HG03159 (cell line): ENCODE data around the gene BICC1.

Experiments used
- ATAC-seq: cut with Tn5 transposase; IDR thresholded peaks from one replicate; pipeline ENCODE4 v1.9.1; 2021; ENCODE audit warnings: mild to moderate bottlenecking, moderate library complexity; ENCODE audit not compliant: unreplicated experiment

BICC1 gene, protein sequence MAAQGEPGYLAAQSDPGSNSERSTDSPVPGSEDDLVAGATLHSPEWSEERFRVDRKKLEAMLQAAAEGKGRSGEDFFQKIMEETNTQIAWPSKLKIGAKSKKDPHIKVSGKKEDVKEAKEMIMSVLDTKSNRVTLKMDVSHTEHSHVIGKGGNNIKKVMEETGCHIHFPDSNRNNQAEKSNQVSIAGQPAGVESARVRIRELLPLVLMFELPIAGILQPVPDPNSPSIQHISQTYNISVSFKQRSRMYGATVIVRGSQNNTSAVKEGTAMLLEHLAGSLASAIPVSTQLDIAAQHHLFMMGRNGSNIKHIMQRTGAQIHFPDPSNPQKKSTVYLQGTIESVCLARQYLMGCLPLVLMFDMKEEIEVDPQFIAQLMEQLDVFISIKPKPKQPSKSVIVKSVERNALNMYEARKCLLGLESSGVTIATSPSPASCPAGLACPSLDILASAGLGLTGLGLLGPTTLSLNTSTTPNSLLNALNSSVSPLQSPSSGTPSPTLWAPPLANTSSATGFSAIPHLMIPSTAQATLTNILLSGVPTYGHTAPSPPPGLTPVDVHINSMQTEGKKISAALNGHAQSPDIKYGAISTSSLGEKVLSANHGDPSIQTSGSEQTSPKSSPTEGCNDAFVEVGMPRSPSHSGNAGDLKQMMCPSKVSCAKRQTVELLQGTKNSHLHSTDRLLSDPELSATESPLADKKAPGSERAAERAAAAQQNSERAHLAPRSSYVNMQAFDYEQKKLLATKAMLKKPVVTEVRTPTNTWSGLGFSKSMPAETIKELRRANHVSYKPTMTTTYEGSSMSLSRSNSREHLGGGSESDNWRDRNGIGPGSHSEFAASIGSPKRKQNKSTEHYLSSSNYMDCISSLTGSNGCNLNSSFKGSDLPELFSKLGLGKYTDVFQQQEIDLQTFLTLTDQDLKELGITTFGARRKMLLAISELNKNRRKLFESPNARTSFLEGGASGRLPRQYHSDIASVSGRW

DNA sequence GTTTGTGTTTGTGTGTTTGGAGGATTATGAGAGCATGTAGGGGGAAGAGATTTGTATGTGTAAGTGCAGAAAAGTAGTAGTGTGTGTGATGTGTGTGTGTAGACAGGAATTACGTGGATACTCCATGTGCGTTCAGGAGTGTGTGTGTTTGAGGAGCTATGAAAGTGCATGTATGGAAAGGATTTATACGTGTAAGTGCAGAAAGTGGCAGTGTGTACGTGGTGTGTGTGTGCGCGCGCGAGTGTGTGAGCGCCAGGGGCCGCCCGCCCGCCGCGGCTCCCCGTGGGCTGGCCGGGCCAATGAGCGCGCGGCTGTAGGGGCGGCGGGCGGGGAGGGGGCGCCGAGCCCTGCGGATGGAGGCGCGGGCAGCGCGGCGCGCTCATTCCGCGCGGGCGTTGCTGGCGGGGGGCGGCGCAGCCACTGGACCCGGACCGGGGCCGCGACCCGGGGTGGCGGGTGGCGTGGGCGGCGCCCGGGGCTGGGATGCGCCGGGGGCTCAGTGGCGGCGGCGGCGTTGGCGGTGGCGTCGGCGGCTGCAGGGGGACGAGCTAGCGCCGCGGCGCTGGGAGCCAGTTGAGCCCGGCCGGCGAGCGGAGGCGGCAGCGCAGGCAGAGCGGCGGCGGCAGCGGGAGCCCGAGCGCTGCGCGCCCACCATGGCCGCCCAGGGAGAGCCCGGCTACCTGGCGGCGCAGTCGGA is at the start of gene BICC1:
TSS of gene BICC1 (plus strand) at position 382 of the 697 bp plus-strand sequence. CDS start at position 654, 272 bp downstream.
- ATAC-seq = peak; percentile 42

GRCh38 chr10:58464956-58465355 is 47.7 kb upstream of the BICC1 start:
- ATAC-seq = no peak

- no peak for ATAC-seq
Measured at GRCh38 chr10:58465629-58466028, 47.0 kb upstream of the BICC1 start.

DNA sequence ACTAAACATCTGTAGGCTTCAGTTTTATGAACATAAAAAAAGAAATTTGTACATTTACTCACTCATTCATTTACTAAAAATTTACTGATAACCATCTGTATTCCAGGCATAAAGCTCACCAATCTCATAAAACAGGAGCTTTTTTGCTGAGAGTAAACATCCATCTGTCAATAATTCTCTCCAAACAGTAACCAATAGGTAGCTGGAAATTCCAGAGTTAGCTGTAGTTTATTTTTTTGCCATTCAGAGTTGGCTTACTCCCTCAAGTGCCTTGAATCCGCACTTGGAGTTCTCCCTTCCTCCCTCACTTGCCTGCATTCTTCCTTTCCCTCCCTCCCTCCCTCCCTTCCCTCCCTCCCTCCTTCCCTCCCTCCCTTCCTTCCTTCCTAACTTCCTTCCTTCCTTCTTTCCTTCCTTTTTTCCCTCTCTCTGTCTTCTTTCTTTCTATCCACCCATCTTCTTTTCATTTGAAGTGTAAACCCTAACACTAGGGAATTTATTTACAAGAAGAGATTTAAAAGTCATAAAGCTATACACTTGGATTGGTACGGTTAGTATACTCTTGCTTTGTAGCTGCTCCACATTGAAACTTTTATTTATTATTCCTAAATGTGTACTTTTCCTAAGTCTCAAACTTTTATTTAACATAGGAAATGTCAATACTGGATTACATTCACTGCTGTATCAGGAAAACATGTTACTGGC is 44.6 kb upstream of the BICC1 start:
- ATAC-seq = no peak

- ATAC-seq = no peak
Measured at GRCh38 chr10:58473976-58474375, 38.7 kb upstream of the BICC1 start.

- ATAC-seq = no peak
Measured at GRCh38 chr10:58475322-58476277, 37.1 kb upstream of the BICC1 start.

DNA sequence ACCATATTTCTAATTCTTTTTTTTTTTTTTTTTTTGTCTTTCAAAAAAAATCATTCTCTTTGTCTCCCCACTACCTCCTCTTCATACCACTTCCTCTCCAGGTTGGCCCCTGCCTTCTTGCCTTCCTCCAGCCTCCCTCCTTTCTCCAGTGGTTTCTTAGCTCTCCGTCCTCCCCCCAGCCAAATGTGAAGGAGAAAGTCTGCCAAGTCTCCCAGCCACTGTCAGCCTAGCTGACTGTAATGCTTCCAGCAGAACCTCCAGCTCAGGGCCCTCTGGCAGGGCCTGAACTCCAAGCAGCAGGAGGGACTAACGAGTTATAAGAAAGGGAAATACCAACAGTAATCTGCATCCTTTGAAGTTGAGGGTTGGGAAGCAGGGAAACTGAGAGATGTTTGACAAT is 35.5 kb upstream of the BICC1 start:
- no peak for ATAC-seq

DNA sequence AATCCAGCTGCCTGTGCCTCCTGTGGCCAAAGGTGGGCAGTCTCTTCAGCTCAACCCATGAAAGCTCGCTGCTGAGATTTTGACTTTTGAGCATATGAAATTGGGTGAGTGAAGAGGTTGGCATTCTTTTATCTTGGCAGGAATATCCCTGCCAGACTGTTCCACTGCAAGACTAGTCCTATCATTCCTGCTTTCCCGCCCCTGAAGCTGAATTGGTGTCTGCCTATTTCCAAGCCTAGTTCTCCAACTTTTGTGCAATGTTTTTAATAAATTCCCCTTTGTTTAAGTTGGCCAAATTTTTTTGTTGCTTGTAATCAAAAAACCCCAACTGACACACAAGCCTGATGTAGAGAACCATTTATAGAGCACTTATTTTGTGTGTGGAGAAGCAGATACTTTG is 34.8 kb upstream of the BICC1 start:
- no peak for ATAC-seq

DNA sequence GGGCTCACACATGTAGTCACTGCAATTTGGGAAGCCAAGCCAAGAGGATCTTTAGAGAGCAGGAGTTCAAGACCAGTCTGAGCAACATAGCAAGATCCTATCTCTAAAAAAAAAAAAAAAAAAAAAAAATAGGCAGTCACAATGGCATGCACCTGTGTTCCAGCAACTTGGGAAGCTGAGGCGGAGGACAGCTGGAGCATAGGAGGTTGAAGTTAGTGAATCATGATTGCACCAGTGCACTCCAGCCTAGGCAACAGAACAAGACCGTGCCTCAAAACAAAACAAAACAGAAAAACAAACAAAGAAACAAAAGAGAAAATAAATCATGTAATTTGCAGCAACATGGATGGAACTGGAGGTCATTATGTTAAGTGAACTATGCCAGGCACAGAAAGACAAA is 33.6 kb upstream of the BICC1 start:
- ATAC-seq = no peak

DNA sequence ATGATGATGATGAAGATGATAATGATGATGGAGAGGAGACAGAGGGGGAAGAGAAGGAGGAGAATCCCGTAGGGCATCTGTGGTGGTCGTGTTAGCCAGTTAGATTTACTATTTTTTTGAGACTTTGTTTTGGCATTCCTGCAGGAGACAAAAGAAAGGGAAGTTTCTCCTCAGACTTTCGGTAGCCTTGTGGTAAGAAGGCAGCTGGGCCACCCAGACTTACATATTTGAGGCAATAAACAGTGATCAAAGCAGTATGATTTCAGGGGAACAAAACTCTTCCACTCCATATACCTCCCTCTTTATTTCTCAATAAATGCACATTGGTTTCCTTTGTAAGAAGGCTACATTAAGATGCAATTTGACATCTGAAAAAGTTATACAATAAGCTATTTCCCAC is 32.4 kb upstream of the BICC1 start:
- ATAC-seq = no peak

- ATAC-seq = no peak
Measured at GRCh38 chr10:58481569-58482109, 31.0 kb upstream of the BICC1 start.

GRCh38 chr10:58486821-58487220 is 25.9 kb upstream of the BICC1 start:
- no peak for ATAC-seq

GRCh38 chr10:58488921-58489320 is 23.8 kb upstream of the BICC1 start:
- no peak for ATAC-seq

DNA sequence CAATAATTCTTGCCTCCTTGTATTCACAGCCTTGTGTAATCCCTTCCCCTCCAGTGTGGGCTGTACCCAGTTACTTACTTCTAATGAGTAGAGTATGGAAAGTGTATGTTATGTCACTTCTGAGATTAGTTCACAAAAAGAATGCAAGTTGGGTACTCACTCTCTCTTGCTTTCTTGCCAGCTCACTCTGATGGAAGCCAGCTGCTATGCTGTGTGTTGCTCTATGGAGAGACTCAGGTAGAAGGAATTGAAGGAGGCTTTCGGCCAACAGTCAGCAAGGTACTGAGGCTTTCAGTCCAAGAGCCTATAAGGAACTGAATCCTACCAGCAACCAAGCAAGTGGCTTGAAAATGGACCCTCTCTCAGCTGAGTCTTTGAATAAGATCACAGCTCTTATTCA is 9.7 kb upstream of the BICC1 start:
- no peak for ATAC-seq

- no peak for ATAC-seq
Measured at GRCh38 chr10:58508316-58508715, 4.4 kb upstream of the BICC1 start.

DNA sequence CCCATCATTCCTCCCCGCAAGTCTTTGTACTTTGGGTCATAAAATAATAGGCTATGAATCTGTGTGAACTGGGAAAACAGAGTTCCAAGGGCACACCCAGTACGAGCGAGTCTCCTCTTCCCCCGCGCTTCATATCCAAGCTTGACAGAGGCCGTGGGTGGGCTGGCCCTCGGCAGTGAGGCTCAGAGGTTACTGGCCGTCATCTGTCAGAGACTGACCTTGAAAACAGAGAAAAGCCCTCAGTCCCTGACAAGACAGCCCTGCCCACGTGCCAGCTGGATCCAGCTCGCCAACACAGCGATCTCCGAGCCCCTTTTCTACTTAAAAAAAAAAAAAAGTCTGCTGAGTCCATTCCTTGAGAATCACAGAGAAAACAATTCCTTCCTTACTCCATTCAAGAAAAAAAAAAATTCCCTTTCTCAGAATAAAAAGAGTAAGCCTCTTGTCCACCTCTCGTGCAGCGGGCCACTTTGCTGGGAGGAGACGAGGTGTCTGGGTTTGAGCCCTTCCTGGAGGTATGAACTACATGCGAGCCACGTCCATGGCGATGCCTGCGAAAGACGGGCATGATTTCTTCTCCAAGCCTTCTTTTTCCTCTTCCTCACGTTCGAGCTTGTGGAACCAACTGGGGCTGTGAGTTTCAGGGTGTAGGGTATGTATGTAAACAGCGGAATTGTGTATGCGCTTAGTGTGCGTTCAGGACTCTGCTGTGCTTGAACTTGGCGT is 744 bp upstream of the BICC1 start:
- no peak for ATAC-seq

DNA sequence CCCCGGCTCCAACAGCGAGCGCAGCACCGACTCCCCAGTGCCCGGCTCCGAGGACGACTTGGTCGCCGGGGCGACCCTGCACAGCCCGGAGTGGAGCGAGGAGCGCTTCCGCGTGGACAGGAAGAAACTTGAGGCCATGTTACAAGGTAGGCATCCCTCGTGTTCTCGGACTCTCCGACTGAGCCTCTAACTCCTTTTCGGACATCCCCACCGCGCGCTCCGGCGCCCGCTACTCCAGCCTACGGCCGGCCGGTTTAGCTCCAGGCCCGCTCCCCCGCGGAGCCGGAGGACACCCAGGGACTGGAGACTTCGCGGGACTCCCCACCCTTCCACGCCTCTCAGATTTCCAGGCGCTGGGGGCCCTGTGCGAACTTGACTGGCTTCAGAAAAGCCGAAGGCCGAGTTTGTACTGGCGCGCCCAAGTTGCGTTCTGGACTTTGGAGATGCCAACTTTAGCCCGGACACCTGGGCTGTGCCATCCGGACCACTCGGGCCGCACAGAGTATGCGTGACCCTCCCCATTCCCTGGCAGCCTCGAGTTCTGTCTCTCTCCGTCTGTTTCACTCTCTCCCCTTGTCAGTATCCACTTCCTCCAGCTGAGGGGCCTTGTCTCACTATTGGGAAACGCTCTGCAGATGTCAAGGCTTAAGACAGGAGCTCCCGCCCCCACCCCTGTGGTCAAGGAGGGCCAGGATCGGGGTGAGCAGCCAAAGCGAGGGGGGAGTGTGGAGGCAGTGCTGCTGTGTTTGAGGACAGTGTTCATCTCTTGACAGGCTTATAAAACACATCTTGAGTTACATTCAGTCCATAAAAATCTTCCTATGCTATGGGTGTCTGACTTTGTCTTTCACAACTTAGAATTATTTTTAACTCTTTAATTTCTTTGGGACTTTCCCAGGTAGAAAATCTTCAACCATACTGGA is 777 bp downstream of the BICC1 start:
- peak; percentile 34 for ATAC-seq
